ENCODE data around the gene KCTD1. TPM values are rescaled to one million over a fixed set of nuclear protein-coding genes. Genes with fewer than 3 reads are reported as not detected.

KCTD1 gene
- total RNA-seq, 1 experiment from 2014 or later: 20.5 TPM

GRCh38 chr18:26468931-26469340 lies 79.4 kb downstream of the KCTD1 start:
- H4K20me1 ChIP-seq (ENCODE audit: insufficient read depth): no peaks in the 10 kb centered on the region
- H3K27ac ChIP-seq: no peak overlapping the region
- intact Hi-C loops (cut with micrococcal nuclease; ENCODE audit: unreplicated experiment): no loop called here
- CTCF ChIA-PET: interaction anchor here (0.5 to 0.6 kb wide), 3 partner anchors 17 to 466 kb away, joined by 3 read pairs; no protein-coding TSS in a partner anchor
- H3K4me3 ChIP-seq: no peak overlapping the region
- DNase-seq: no peak
- TF ChIP-seq CTCF (conservative IDR thresholded peaks at IDR 0.05) (peak; percentile 58), EZH2 (IDR thresholded peaks at IDR 0.05; ENCODE audit: low read depth) (no peak)
- no peaks in the 10 kb centered on the region for H3F3A ChIP-seq (ENCODE audit: insufficient read depth, low read depth)
- POLR2A ChIA-PET (ENCODE audit: unreplicated experiment): no interaction called here
- peaks cover 13% of the 10 kb centered on the region for H3K4me1 ChIP-seq (replicated peaks; ENCODE audit: insufficient read depth)
- no peaks in the 10 kb centered on the region for H3K9me2 ChIP-seq (ENCODE audit: insufficient read depth)
- no TSS peak for BruUV-seq (replicated peaks)
- no peaks in the 10 kb centered on the region for H3K27me3 ChIP-seq (ENCODE audit: insufficient read depth, low read depth)
- H3K36me3 ChIP-seq (ENCODE audit: low read depth): no peaks in the 10 kb centered on the region
- H3K9me3 ChIP-seq (ENCODE audit: insufficient read depth, low read depth): no peaks in the 10 kb centered on the region
- no peaks in the 10 kb centered on the region for H3K79me2 ChIP-seq (ENCODE audit: low read depth)
- no peak overlapping the region for H2AFZ ChIP-seq
- H3K4me2 ChIP-seq: no peak overlapping the region

- Histone ChIP-seq H3K27ac (no peak overlapping the region), H3K9me2 (ENCODE audit: insufficient read depth) (no peaks in the 10 kb centered on the region), H3K79me2 (ENCODE audit: low read depth) (no peaks in the 10 kb centered on the region), H2AFZ (no peak overlapping the region), H4K20me1 (ENCODE audit: insufficient read depth) (no peaks in the 10 kb centered on the region), H3K36me3 (ENCODE audit: low read depth) (no peaks in the 10 kb centered on the region), H3K4me2 (no peak overlapping the region), H3K4me3 (no peak overlapping the region), H3K27me3 (ENCODE audit: insufficient read depth, low read depth) (no peaks in the 10 kb centered on the region), H3K9me3 (ENCODE audit: insufficient read depth, low read depth) (no peaks in the 10 kb centered on the region), H3K4me1 (replicated peaks; ENCODE audit: insufficient read depth) (peaks cover 5% of the 10 kb centered on the region), H3F3A (ENCODE audit: insufficient read depth, low read depth) (no peaks in the 10 kb centered on the region)
- ChIA-PET CTCF (no interaction called here), POLR2A (ENCODE audit: unreplicated experiment) (no interaction called here)
- BruUV-seq (replicated peaks): no TSS peak
- intact Hi-C loops (cut with micrococcal nuclease; ENCODE audit: unreplicated experiment): no loop called here
- DNase-seq: no peak
- no peak for TF ChIP-seq CTCF (conservative IDR thresholded peaks at IDR 0.05)
- no peak for TF ChIP-seq EZH2 (IDR thresholded peaks at IDR 0.05; ENCODE audit: low read depth)
Measured at GRCh38 chr18:26466026-26466425, 82.3 kb downstream of the KCTD1 start.

GRCh38 chr18:26465431-26465830 lies 82.9 kb downstream of the KCTD1 start:
- BruUV-seq (replicated peaks): no TSS peak
- CTCF ChIA-PET: no interaction called here
- no peaks in the 10 kb centered on the region for H4K20me1 ChIP-seq (ENCODE audit: insufficient read depth)
- no peaks in the 10 kb centered on the region for H3K4me1 ChIP-seq (replicated peaks; ENCODE audit: insufficient read depth)
- no peaks in the 10 kb centered on the region for H3K9me2 ChIP-seq (ENCODE audit: insufficient read depth)
- no peak for TF ChIP-seq EZH2 (IDR thresholded peaks at IDR 0.05; ENCODE audit: low read depth)
- TF ChIP-seq CTCF (conservative IDR thresholded peaks at IDR 0.05): no peak
- no peak overlapping the region for H3K4me2 ChIP-seq
- no peaks in the 10 kb centered on the region for H3K79me2 ChIP-seq (ENCODE audit: low read depth)
- POLR2A ChIA-PET (ENCODE audit: unreplicated experiment): no interaction called here
- H3K9me3 ChIP-seq (ENCODE audit: insufficient read depth, low read depth): no peaks in the 10 kb centered on the region
- intact Hi-C loops (cut with micrococcal nuclease; ENCODE audit: unreplicated experiment): no loop called here
- H3K4me3 ChIP-seq: no peak overlapping the region
- H2AFZ ChIP-seq: no peak overlapping the region
- no peak overlapping the region for H3K27ac ChIP-seq
- H3K27me3 ChIP-seq (ENCODE audit: insufficient read depth, low read depth): no peaks in the 10 kb centered on the region
- no peak for DNase-seq
- no peaks in the 10 kb centered on the region for H3K36me3 ChIP-seq (ENCODE audit: low read depth)
- no peaks in the 10 kb centered on the region for H3F3A ChIP-seq (ENCODE audit: insufficient read depth, low read depth)

All from PC-9 (cell line).